MCF 10A (cell line): ENCODE measurements around the gene OBSL1. TPM values are rescaled to one million over a fixed set of nuclear protein-coding genes. Genes with fewer than 3 reads are reported as not detected.

Experiments used
- BruUV-seq: library from RNA; stranded (reverse); fragments of 400-500 nt; replicated peaks from 2 replicates; lab custom pipeline; 2021; lab: Mats Ljungman, UMichigan
- CTCF ChIA-PET: fragments of 300-600 bp; sonication (Branson Sonifier 250); formaldehyde crosslinking; extraction: SDS; loops from one replicate; lab custom pipeline; 2021; ENCODE audit warnings: antibody characterized with exemption, inconsistent platforms; lab: Yijun Ruan, JAX
- POLR2A ChIA-PET: fragments of 300-600, 350-650 bp; sonication (Branson Sonifier 250); formaldehyde crosslinking; extraction: SDS; loops from one replicate; lab custom pipeline; 2020; ENCODE audit warnings: antibody characterized with exemption, inconsistent platforms; lab: Yijun Ruan, JAX
- DNase-seq: peaks from one replicate; pipeline ENCODE4 v3.0.0-alpha.2; 2018; ENCODE audit not compliant: unreplicated experiment
- H3K27ac Mint-ChIP-seq: one replicate; pipeline ENCODE4 v1.8.0; 2022; ENCODE audit warnings: mild to moderate bottlenecking, low read depth, mixed read lengths; ENCODE audit not compliant: unreplicated experiment
- H3K27me3 Mint-ChIP-seq: one replicate; pipeline ENCODE4 v1.8.0; 2022; ENCODE audit warnings: mixed read lengths; ENCODE audit not compliant: insufficient read depth, unreplicated experiment
- H3K36me3 Mint-ChIP-seq: one replicate; pipeline ENCODE4 v1.8.0; 2022; ENCODE audit warnings: mild to moderate bottlenecking, moderate library complexity, mixed read lengths; ENCODE audit not compliant: insufficient read depth, unreplicated experiment
- H3K4me1 Mint-ChIP-seq: one replicate; pipeline ENCODE4 v1.8.0; 2022; ENCODE audit warnings: mixed read lengths; ENCODE audit not compliant: insufficient read depth, unreplicated experiment
- H3K4me3 Mint-ChIP-seq: one replicate; pipeline ENCODE4 v1.8.0; 2022; ENCODE audit warnings: mild to moderate bottlenecking, moderate library complexity, mixed read lengths; ENCODE audit not compliant: unreplicated experiment
- H3K9me3 Mint-ChIP-seq: one replicate; pipeline ENCODE4 v1.8.0; 2022; ENCODE audit warnings: mixed read lengths; ENCODE audit not compliant: unreplicated experiment
- CTCF ChIP-seq: fragments of 200-600 bp; IDR thresholded peaks from one replicate; pipeline ENCODE4 v1.8.0; 2022; ENCODE audit warnings: antibody characterized with exemption, mild to moderate bottlenecking; ENCODE audit not compliant: unreplicated experiment
- intact Hi-C: fragments of 100-400 bp; cut with micrococcal nuclease; formaldehyde crosslinking; loops from 2 replicates; pipeline ENCODE4 v1.14.1; 2022
- total RNA-seq: library from RNA; stranded (reverse); gene quantifications from 2 replicates; pipeline ENCODE4 v1.2.3, GENCODE V29; 2022

Gene OBSL1
- total RNA-seq, 1 experiment from 2014 or later, result 29.0 TPM

- BruUV-seq, result no TSS peak
- Mint-ChIP-seq H3K27me3 (no peaks in the 10 kb centered on the region), H3K4me3 (no peak overlapping the region), H3K27ac (no peak overlapping the region), H3K9me3 (no peaks in the 10 kb centered on the region), H3K36me3 (peaks cover 19% of the 10 kb centered on the region), H3K4me1 (peaks cover 7% of the 10 kb centered on the region)
- DNase-seq, result no peak
- intact Hi-C loops, result no loop called here
- POLR2A ChIA-PET, result interaction anchor here (1.1 to 1.3 kb wide), 2 partner anchors 9 to 15 kb away, joined by 3 to 4 read pairs; no protein-coding TSS in a partner anchor
- CTCF ChIA-PET, result interaction anchor here (0.6 to 2.1 kb wide), 2 partner anchors 8 to 32 kb away, joined by 3 to 15 read pairs; no protein-coding TSS in a partner anchor
- no peak for TF ChIP-seq CTCF
These were observed 3.5 kb downstream of the OBSL1 start for GRCh38 chr2:219567791-219568361.

GRCh38 chr2:219567131-219567530, 4.2 kb downstream of the OBSL1 start:
- Mint-ChIP-seq H3K27me3 (no peaks in the 10 kb centered on the region), H3K4me3 (no peak overlapping the region), H3K36me3 (peaks cover 20% of the 10 kb centered on the region), H3K27ac (no peak overlapping the region), H3K9me3 (no peaks in the 10 kb centered on the region), H3K4me1 (peaks cover 7% of the 10 kb centered on the region)
- ChIA-PET CTCF (interaction anchor here (0.8 kb wide), 1 partner anchor 104 kb away, joined by 3 read pairs; no protein-coding TSS in a partner anchor), POLR2A (interaction anchor here (1.1 kb wide), 1 partner anchor 10 kb away, joined by 4 read pairs; no protein-coding TSS in a partner anchor)
- intact Hi-C loops, result no loop called here
- no peak for DNase-seq
- BruUV-seq, result no TSS peak
- TF ChIP-seq CTCF, result no peak

GRCh38 chr2:219566640-219567039, 4.7 kb downstream of the OBSL1 start:
- no TSS peak for BruUV-seq
- TF ChIP-seq CTCF, result no peak
- peaks cover 2% of the 10 kb centered on the region for H3K4me1 Mint-ChIP-seq
- CTCF ChIA-PET, result interaction anchor here (0.6 to 0.8 kb wide), 2 partner anchors 103 to 362 kb away, joined by 3 to 5 read pairs; no protein-coding TSS in a partner anchor
- POLR2A ChIA-PET, result no interaction called here
- no peaks in the 10 kb centered on the region for H3K9me3 Mint-ChIP-seq
- no peaks in the 10 kb centered on the region for H3K27me3 Mint-ChIP-seq
- DNase-seq, result no peak
- H3K36me3 Mint-ChIP-seq, result peaks cover 18% of the 10 kb centered on the region
- intact Hi-C loops, result no loop called here
- H3K4me3 Mint-ChIP-seq, result no peak overlapping the region
- H3K27ac Mint-ChIP-seq, result no peak overlapping the region

- BruUV-seq, result no TSS peak
- no peaks in the 10 kb centered on the region for H3K4me1 Mint-ChIP-seq
- no peak for DNase-seq
- TF ChIP-seq CTCF, result no peak
- H3K27ac Mint-ChIP-seq, result no peak overlapping the region
- peaks cover 17% of the 10 kb centered on the region for H3K36me3 Mint-ChIP-seq
- no peaks in the 10 kb centered on the region for H3K9me3 Mint-ChIP-seq
- no peaks in the 10 kb centered on the region for H3K27me3 Mint-ChIP-seq
- POLR2A ChIA-PET, result no interaction called here
- no peak overlapping the region for H3K4me3 Mint-ChIP-seq
- CTCF ChIA-PET, result interaction anchor here (1.0 kb wide), 1 partner anchor 22 kb away, joined by 3 read pairs; the partner anchor contains the start of genes CHPF and TMEM198
- intact Hi-C loops, result no loop called here
These were observed 5.9 kb downstream of the OBSL1 start for GRCh38 chr2:219565130-219566080.
